Measurements from ENCODE around the gene MOGAT3. TPM values are rescaled to one million over a fixed set of nuclear protein-coding genes. Genes with fewer than 3 reads are reported as not detected.
"Not testable (repeated sequence)": the region's sequence is repeated elsewhere in the genome, so short reads cannot be mapped to it uniquely, and the experiment has no call there.

The MOGAT3 gene
- total and polyA plus RNA-seq, 9 of the 15 experiments (the other 6 are each of a cell fraction or from before 2014, with no cell fraction given): 0.07 to 0.17 (median 0.13) TPM; not detected in 6

GRCh38 chr7:101201695-101202602, 1.1 kb upstream of the MOGAT3 start (continued):
- TF ChIP-seq JUND (IDR thresholded peaks at IDR 0.05; ENCODE audit: borderline replicate concordance, low read depth, low read length): no peak
- no peak for TF ChIP-seq JUND (tag; IDR thresholded peaks at IDR 0.05; ENCODE audit: borderline replicate concordance, low read depth, low read length)
- TF ChIP-seq ZNF764 (CRISPR knock-in tag; IDR thresholded peaks at IDR 0.05; ENCODE audit: low read depth): no peak
- no peak for TF ChIP-seq SPI1 (IDR thresholded peaks at IDR 0.05; ENCODE audit: borderline replicate concordance, low read depth, low read length)
- no peak for TF ChIP-seq BRF2 (IDR thresholded peaks at IDR 0.05; ENCODE audit: borderline replicate concordance, insufficient read depth, insufficient read length)

- no TSS peak for BruUV-seq (replicated peaks)
- Histone ChIP-seq H2AFZ (ENCODE audit: low read depth, low read length) (peak overlapping the region; percentile 46; the same call in 1 of the 2 replicates), H3K4me3 (no peak overlapping the region), H3K9ac (ENCODE audit: insufficient read depth in 1 of 2, low read depth in 2 of 2, low read length in 2 of 2) (peak overlapping the region in 1 of 2 experiments; percentile 76; a peak in 2 of 4 replicates), H3K79me2 (ENCODE audit: control insufficient read depth, insufficient read depth, low read length) (no peaks in the 10 kb centered on the region), H3K4me1 (replicated peaks in 1 of 2; ENCODE audit: control insufficient read depth in 2 of 2, insufficient read depth in 2 of 2, low read length in 2 of 2) (peaks cover 9 to 32% of the 10 kb centered on the region in 2 experiments), H3K4me2 (ENCODE audit: insufficient read depth, low read length) (peak overlapping the region; percentile 8; the same call in 1 of the 2 replicates), H4K20me1 (replicated peaks; ENCODE audit: control insufficient read depth, insufficient read depth, low read length) (no peaks in the 10 kb centered on the region), H3K27ac (ENCODE audit: extremely low read depth, low read depth, low read length) (no peak overlapping the region), H3K36me3 (ENCODE audit: control insufficient read depth, insufficient read depth, low read length) (no peaks in the 10 kb centered on the region), H3K9me1 (ENCODE audit: control insufficient read depth, insufficient read depth, low read length) (no peaks in the 10 kb centered on the region), H3K9me3 (replicated peaks; ENCODE audit: control insufficient read depth, insufficient read depth, low read depth, low read length) (no peaks in the 10 kb centered on the region), H3K27me3 (ENCODE audit: control insufficient read depth in 2 of 2, insufficient read depth in 2 of 2, low read length in 2 of 2) (peaks cover 0 to 7% of the 10 kb centered on the region in 2 experiments; a peak in 1 of 5 replicates)
- intact Hi-C loops (cut with micrococcal nuclease) (no loop called here), in situ Hi-C loops (cut with MboI) (no loop called here)
- DNase-seq (ENCODE audit: extremely low read depth in 1 of 4, low spot score in 3 of 4) (no peak), FAIRE-seq (no peak), ATAC-seq (peak; percentile 6; the same call in 1 of the 3 replicates)
- POLR2A ChIA-PET: interaction anchor here (0.6 to 1.5 kb wide), 2 partner anchors 17 to 24 kb away, joined by 3 to 8 read pairs; partner anchors contain the start of genes PLOD3 and ZNHIT1
- CTCF ChIA-PET (ENCODE audit: low intra/inter-chr PET ratio): no interaction called here
- 42% methylated on average over 2 of the region's 2 CpGs for WGBS (ENCODE audit: insufficient coverage, low coverage, missing lambda C conversion rate)
- TF ChIP-seq NCOA1 (IDR thresholded peaks at IDR 0.05; ENCODE audit: low read depth) (no peak), LCOR (CRISPR knock-in tag; IDR thresholded peaks at IDR 0.05) (no peak), ZNF143 (CRISPR knock-in tag; IDR thresholded peaks at IDR 0.05) (no peak)
Measured at GRCh38 chr7:101200504-101200861, 353 bp downstream of the MOGAT3 start.

- H3K4me2 ChIP-seq (ENCODE audit: insufficient read depth, low read length); intact Hi-C loops (cut with micrococcal nuclease); H3K36me3 ChIP-seq (ENCODE audit: control insufficient read depth, insufficient read depth, low read length); H3K9ac ChIP-seq (ENCODE audit: insufficient read depth in 1 of 2, low read depth in 2 of 2, low read length in 2 of 2); ATAC-seq; H3K4me3 ChIP-seq; H3K27ac ChIP-seq (ENCODE audit: extremely low read depth, low read depth, low read length); BruUV-seq (replicated peaks); H4K20me1 ChIP-seq (replicated peaks; ENCODE audit: control insufficient read depth, insufficient read depth, low read length); DNase-seq (ENCODE audit: extremely low read depth in 1 of 4, low spot score in 3 of 4); H3K9me1 ChIP-seq (ENCODE audit: control insufficient read depth, insufficient read depth, low read length); FAIRE-seq; in situ Hi-C loops (cut with MboI); H3K9me3 ChIP-seq (replicated peaks; ENCODE audit: control insufficient read depth, insufficient read depth, low read depth, low read length); H3K79me2 ChIP-seq (ENCODE audit: control insufficient read depth, insufficient read depth, low read length); CTCF ChIA-PET (ENCODE audit: low intra/inter-chr PET ratio); H2AFZ ChIP-seq (ENCODE audit: low read depth, low read length): not testable (repeated sequence)
- POLR2A ChIA-PET: interaction anchor here (1.5 kb wide), 1 partner anchor 18 kb away, joined by 8 read pairs; the partner anchor contains the start of genes PLOD3 and ZNHIT1
- WGBS (ENCODE audit: insufficient coverage, low coverage, missing lambda C conversion rate): 68% methylated on average over 8 of the region's 10 CpGs
- peaks cover 0 to 13% of the 10 kb centered on the region in 2 experiments; a peak in 1 of 5 replicates for H3K27me3 ChIP-seq (ENCODE audit: control insufficient read depth in 2 of 2, insufficient read depth in 2 of 2, low read length in 2 of 2)
- peaks cover 9 to 32% of the 10 kb centered on the region in 2 experiments for H3K4me1 ChIP-seq (replicated peaks in 1 of 2; ENCODE audit: control insufficient read depth in 2 of 2, insufficient read depth in 2 of 2, low read length in 2 of 2)
Measured at GRCh38 chr7:101199522-101199921, 1.3 kb downstream of the MOGAT3 start.

Measured in K562 (cell line).